Measurements from ENCODE around the gene PCDHB14.
A peak's percentile ranks its signal among the peaks of the same experiment; 100 is the strongest.
"Not testable (repeated sequence)": the region's sequence is repeated elsewhere in the genome, so short reads cannot be mapped to it uniquely, and the experiment has no call there.

Gene PCDHB14

GRCh38 chr5:141201646-141202045, 21.5 kb upstream of the PCDHB14 start:
- H3K4me1 ChIP-seq (ENCODE audit: control insufficient read depth, insufficient read depth, low read length); POLR2A ChIA-PET; H3K27ac ChIP-seq (ENCODE audit: extremely low read depth, low read depth, low read length); H3K36me3 ChIP-seq (ENCODE audit: control insufficient read depth in 2 of 2, insufficient read depth in 1 of 2, low read length in 2 of 2); H3K4me3 ChIP-seq (ENCODE audit: low read depth, low read length); H3K9me3 ChIP-seq (ENCODE audit: control insufficient read depth, insufficient read depth, low read depth, low read length): not testable (repeated sequence)
- CTCF ChIA-PET = interaction anchor here (0.6 to 0.7 kb wide), 2 partner anchors 69 to 323 kb away, joined by 3 to 4 read pairs; no protein-coding TSS in a partner anchor

GRCh38 chr5:141208478-141208877, 14.7 kb upstream of the PCDHB14 start, which contains the start of gene PCDHB12:
PCDHB12 (plus strand) TSS chr5:141208719; CDS start chr5:141208908, 189 bp downstream.
- H3K4me1 ChIP-seq (ENCODE audit: control insufficient read depth, insufficient read depth, low read length) = no peaks in the 10 kb centered on the region
- POLR2A ChIA-PET = no interaction called here
- no peaks in the 10 kb centered on the region for H3K36me3 ChIP-seq (ENCODE audit: control insufficient read depth in 2 of 2, insufficient read depth in 1 of 2, low read length in 2 of 2)
- no peaks in the 10 kb centered on the region; the same call in 1 of the 2 replicates for H3K9me3 ChIP-seq (ENCODE audit: control insufficient read depth, insufficient read depth, low read depth, low read length)
- no peak within 1 kb of the TSS for H3K4me3 ChIP-seq (ENCODE audit: low read depth, low read length)
- no peak within 1 kb of the TSS for H3K27ac ChIP-seq (ENCODE audit: extremely low read depth, low read depth, low read length)
- CTCF ChIA-PET = interaction anchor here (0.7 to 1.3 kb wide), 5 partner anchors 9 to 711 kb away, joined by 3 to 7 read pairs (median 5); partner anchors contain the start of genes PCDHA11 and PCDHB11
- TF ChIP-seq ZNF654 (tag by site-specific recombination; IDR thresholded peaks at IDR 0.05; ENCODE audit: low read depth) (peak; percentile 16; the same call in 1 of the 2 replicates), ZNF670 (tag by site-specific recombination; IDR thresholded peaks at IDR 0.05; ENCODE audit: low read depth) (no peak)

GRCh38 chr5:141210281-141210680, 12.9 kb upstream of the PCDHB14 start:
- POLR2A ChIA-PET; CTCF ChIA-PET; H3K4me3 ChIP-seq (ENCODE audit: low read depth, low read length); H3K27ac ChIP-seq (ENCODE audit: extremely low read depth, low read depth, low read length); H3K4me1 ChIP-seq (ENCODE audit: control insufficient read depth, insufficient read depth, low read length); H3K9me3 ChIP-seq (ENCODE audit: control insufficient read depth, insufficient read depth, low read depth, low read length); H3K36me3 ChIP-seq (ENCODE audit: control insufficient read depth in 2 of 2, insufficient read depth in 1 of 2, low read length in 2 of 2): not testable (repeated sequence)

- CTCF ChIA-PET; POLR2A ChIA-PET; H3K4me3 ChIP-seq (ENCODE audit: low read depth, low read length); H3K27ac ChIP-seq (ENCODE audit: extremely low read depth, low read depth, low read length); H3K4me1 ChIP-seq (ENCODE audit: control insufficient read depth, insufficient read depth, low read length); H3K36me3 ChIP-seq (ENCODE audit: control insufficient read depth in 2 of 2, insufficient read depth in 1 of 2, low read length in 2 of 2); H3K9me3 ChIP-seq (ENCODE audit: control insufficient read depth, insufficient read depth, low read depth, low read length): not testable (repeated sequence)
Observed at GRCh38 chr5:141210849-141211248, 12.3 kb upstream of the PCDHB14 start.

GRCh38 chr5:141213656-141214339, 9.3 kb upstream of the PCDHB14 start, which contains the start of gene PCDHB13:
PCDHB13 (plus strand) TSS chr5:141213919; CDS start chr5:141214124, 205 bp downstream.
- H3K9me3 ChIP-seq (ENCODE audit: control insufficient read depth, insufficient read depth, low read depth, low read length); H3K4me1 ChIP-seq (ENCODE audit: control insufficient read depth, insufficient read depth, low read length); POLR2A ChIA-PET; H3K4me3 ChIP-seq (ENCODE audit: low read depth, low read length); H3K27ac ChIP-seq (ENCODE audit: extremely low read depth, low read depth, low read length); H3K36me3 ChIP-seq (ENCODE audit: control insufficient read depth in 2 of 2, insufficient read depth in 1 of 2, low read length in 2 of 2): not testable (repeated sequence)
- CTCF ChIA-PET = interaction anchor here (0.7 to 1.7 kb wide), 8 partner anchors 18 to 357 kb away, joined by 3 to 6 read pairs (median 3); partner anchors contain the start of gene PCDHB16
- peak; percentile 64 for TF ChIP-seq ZNF654 (tag by site-specific recombination; IDR thresholded peaks at IDR 0.05; ENCODE audit: low read depth)
- TF ChIP-seq ZNF660 (tag by site-specific recombination; IDR thresholded peaks at IDR 0.05) = 0 out of 2 replicates have a peak, but pooled peaks have one; percentile 22

GRCh38 chr5:141214583-141214982, 8.6 kb upstream of the PCDHB14 start:
- H3K4me3 ChIP-seq (ENCODE audit: low read depth, low read length); H3K9me3 ChIP-seq (ENCODE audit: control insufficient read depth, insufficient read depth, low read depth, low read length); POLR2A ChIA-PET; H3K4me1 ChIP-seq (ENCODE audit: control insufficient read depth, insufficient read depth, low read length); H3K27ac ChIP-seq (ENCODE audit: extremely low read depth, low read depth, low read length); H3K36me3 ChIP-seq (ENCODE audit: control insufficient read depth in 2 of 2, insufficient read depth in 1 of 2, low read length in 2 of 2): not testable (repeated sequence)
- CTCF ChIA-PET = interaction anchor here (0.8 to 1.1 kb wide), 2 partner anchors 9 to 32 kb away, joined by 3 read pairs; partner anchors contain the start of genes PCDHB14 and PCDHB16

GRCh38 chr5:141215504-141215903, 7.6 kb upstream of the PCDHB14 start:
- CTCF ChIA-PET = interaction anchor here (0.5 to 0.8 kb wide), 2 partner anchors 8 to 79 kb away, joined by 3 to 4 read pairs; partner anchors contain the start of gene PCDHB14

GRCh38 chr5:141216035-141216434, 7.1 kb upstream of the PCDHB14 start:
- H3K4me3 ChIP-seq (ENCODE audit: low read depth, low read length); CTCF ChIA-PET; H3K36me3 ChIP-seq (ENCODE audit: control insufficient read depth in 2 of 2, insufficient read depth in 1 of 2, low read length in 2 of 2); H3K4me1 ChIP-seq (ENCODE audit: control insufficient read depth, insufficient read depth, low read length); H3K27ac ChIP-seq (ENCODE audit: extremely low read depth, low read depth, low read length); H3K9me3 ChIP-seq (ENCODE audit: control insufficient read depth, insufficient read depth, low read depth, low read length); POLR2A ChIA-PET: not testable (repeated sequence)

More at GRCh38 chr5:141215504-141215903, 7.6 kb upstream of the PCDHB14 start:
- H3K4me1 ChIP-seq (ENCODE audit: control insufficient read depth, insufficient read depth, low read length); H3K36me3 ChIP-seq (ENCODE audit: control insufficient read depth in 2 of 2, insufficient read depth in 1 of 2, low read length in 2 of 2); POLR2A ChIA-PET; H3K27ac ChIP-seq (ENCODE audit: extremely low read depth, low read depth, low read length); H3K4me3 ChIP-seq (ENCODE audit: low read depth, low read length); H3K9me3 ChIP-seq (ENCODE audit: control insufficient read depth, insufficient read depth, low read depth, low read length): not testable (repeated sequence)

- H3K27ac ChIP-seq (ENCODE audit: extremely low read depth, low read depth, low read length); H3K4me3 ChIP-seq (ENCODE audit: low read depth, low read length); CTCF ChIA-PET; POLR2A ChIA-PET; H3K9me3 ChIP-seq (ENCODE audit: control insufficient read depth, insufficient read depth, low read depth, low read length); H3K36me3 ChIP-seq (ENCODE audit: control insufficient read depth in 2 of 2, insufficient read depth in 1 of 2, low read length in 2 of 2); H3K4me1 ChIP-seq (ENCODE audit: control insufficient read depth, insufficient read depth, low read length): not testable (repeated sequence)
Observed at GRCh38 chr5:141224844-141225243, 1.7 kb downstream of the PCDHB14 start.

GRCh38 chr5:141225421-141225820, 2.3 kb downstream of the PCDHB14 start:
- H3K4me3 ChIP-seq (ENCODE audit: low read depth, low read length); H3K9me3 ChIP-seq (ENCODE audit: control insufficient read depth, insufficient read depth, low read depth, low read length); POLR2A ChIA-PET; CTCF ChIA-PET; H3K4me1 ChIP-seq (ENCODE audit: control insufficient read depth, insufficient read depth, low read length); H3K36me3 ChIP-seq (ENCODE audit: control insufficient read depth in 2 of 2, insufficient read depth in 1 of 2, low read length in 2 of 2); H3K27ac ChIP-seq (ENCODE audit: extremely low read depth, low read depth, low read length): not testable (repeated sequence)

Data from HEK293 (cell line).